Rectal smooth muscle tissue (tissue), 1 donor: Measurements from ENCODE around the gene CYP27A1.
A peak's percentile ranks its signal among the peaks of the same experiment; 100 is the strongest.

ENCODE experiments used
- H3K27ac ChIP-seq: one replicate; pipeline ENCODE4 v1.7.0; 2013; ENCODE audit warnings: low read depth, low read length, inconsistent platforms
- H3K27me3 ChIP-seq: one replicate; pipeline ENCODE4 v1.7.0; 2013; ENCODE audit warnings: low read length; ENCODE audit not compliant: control insufficient read depth, insufficient read depth
- H3K36me3 ChIP-seq: one replicate; pipeline ENCODE4 v1.7.0; 2013; ENCODE audit warnings: low read length; ENCODE audit not compliant: control insufficient read depth, insufficient read depth
- H3K4me1 ChIP-seq: one replicate; pipeline ENCODE4 v1.7.0; 2013; ENCODE audit warnings: low read length; ENCODE audit not compliant: control insufficient read depth, insufficient read depth
- H3K4me3 ChIP-seq: one replicate; pipeline ENCODE4 v1.7.0; 2013; ENCODE audit warnings: low read length
- H3K9ac ChIP-seq: one replicate; pipeline ENCODE4 v1.7.0; 2013; ENCODE audit warnings: low read length

The CYP27A1 gene

GRCh38 chr2:218851286-218851685 lies 69.3 kb downstream of the CYP27A1 start:
- Histone ChIP-seq H3K4me1 (no peaks in the 10 kb centered on the region), H3K36me3 (no peaks in the 10 kb centered on the region), H3K9ac (no peak overlapping the region), H3K4me3 (no peak overlapping the region), H3K27ac (no peak overlapping the region), H3K27me3 (peaks cover 9% of the 10 kb centered on the region)

- H3K27me3 ChIP-seq, result peaks cover 13% of the 10 kb centered on the region
- no peak overlapping the region for H3K4me3 ChIP-seq
- no peaks in the 10 kb centered on the region for H3K4me1 ChIP-seq
- no peak overlapping the region for H3K9ac ChIP-seq
- H3K27ac ChIP-seq, result no peak overlapping the region
- H3K36me3 ChIP-seq, result no peaks in the 10 kb centered on the region
Measured at GRCh38 chr2:218852911-218853667, 71.1 kb downstream of the CYP27A1 start.

GRCh38 chr2:218853766-218854165 lies 71.8 kb downstream of the CYP27A1 start:
- Histone ChIP-seq H3K27ac (no peak overlapping the region), H3K9ac (no peak overlapping the region), H3K4me1 (no peaks in the 10 kb centered on the region), H3K36me3 (no peaks in the 10 kb centered on the region), H3K4me3 (no peak overlapping the region), H3K27me3 (peaks cover 16% of the 10 kb centered on the region)

- H3K36me3 ChIP-seq, result no peaks in the 10 kb centered on the region
- no peaks in the 10 kb centered on the region for H3K4me1 ChIP-seq
- peaks cover 20% of the 10 kb centered on the region for H3K27me3 ChIP-seq
- no peak overlapping the region for H3K27ac ChIP-seq
- no peak overlapping the region for H3K9ac ChIP-seq
- no peak overlapping the region for H3K4me3 ChIP-seq
Measured at GRCh38 chr2:218854860-218855259, 72.9 kb downstream of the CYP27A1 start.

- H3K4me3 ChIP-seq, result no peak overlapping the region
- H3K27ac ChIP-seq, result no peak overlapping the region
- H3K4me1 ChIP-seq, result no peaks in the 10 kb centered on the region
- no peaks in the 10 kb centered on the region for H3K36me3 ChIP-seq
- H3K27me3 ChIP-seq, result peaks cover 23% of the 10 kb centered on the region
- H3K9ac ChIP-seq, result no peak overlapping the region
Measured at GRCh38 chr2:218855305-218856166, 73.6 kb downstream of the CYP27A1 start.

- Histone ChIP-seq H3K9ac (no peak overlapping the region), H3K27me3 (peaks cover 28% of the 10 kb centered on the region), H3K36me3 (no peaks in the 10 kb centered on the region), H3K4me1 (no peaks in the 10 kb centered on the region), H3K27ac (no peak overlapping the region), H3K4me3 (no peak overlapping the region)
Measured at GRCh38 chr2:218856167-218856895, 74.4 kb downstream of the CYP27A1 start.

- Histone ChIP-seq H3K9ac (no peak overlapping the region), H3K27ac (no peak overlapping the region), H3K36me3 (no peaks in the 10 kb centered on the region), H3K27me3 (peaks cover 33% of the 10 kb centered on the region), H3K4me1 (no peaks in the 10 kb centered on the region), H3K4me3 (no peak overlapping the region)
Measured at GRCh38 chr2:218856896-218857243, 74.9 kb downstream of the CYP27A1 start.

GRCh38 chr2:218857371-218858137 lies 75.6 kb downstream of the CYP27A1 start:
- no peak overlapping the region for H3K9ac ChIP-seq
- no peaks in the 10 kb centered on the region for H3K36me3 ChIP-seq
- no peak overlapping the region for H3K27ac ChIP-seq
- H3K27me3 ChIP-seq, result peaks cover 32% of the 10 kb centered on the region
- no peaks in the 10 kb centered on the region for H3K4me1 ChIP-seq
- H3K4me3 ChIP-seq, result no peak overlapping the region

GRCh38 chr2:218858138-218858445 lies 76.1 kb downstream of the CYP27A1 start:
- H3K4me1 ChIP-seq, result no peaks in the 10 kb centered on the region
- H3K27me3 ChIP-seq, result peaks cover 30% of the 10 kb centered on the region
- no peak overlapping the region for H3K4me3 ChIP-seq
- no peak overlapping the region for H3K27ac ChIP-seq
- H3K9ac ChIP-seq, result no peak overlapping the region
- H3K36me3 ChIP-seq, result no peaks in the 10 kb centered on the region

- Histone ChIP-seq H3K4me1 (no peaks in the 10 kb centered on the region), H3K27ac (no peak overlapping the region), H3K27me3 (peaks cover 30% of the 10 kb centered on the region), H3K36me3 (no peaks in the 10 kb centered on the region), H3K4me3 (peak overlapping the region; percentile 33), H3K9ac (no peak overlapping the region)
Measured at GRCh38 chr2:218858671-218859555, 77.0 kb downstream of the CYP27A1 start.

- peak within 1 kb of the TSS; percentile 38 for H3K4me3 ChIP-seq
- no peak within 1 kb of the TSS for H3K9ac ChIP-seq
- H3K27ac ChIP-seq, result no peak within 1 kb of the TSS
- no peaks in the 10 kb centered on the region for H3K36me3 ChIP-seq
- H3K27me3 ChIP-seq, result peaks cover 30% of the 10 kb centered on the region
- no peaks in the 10 kb centered on the region for H3K4me1 ChIP-seq
Measured at GRCh38 chr2:218859556-218859987, 77.6 kb downstream of the CYP27A1 start, which contains the start of gene WNT6. WNT6 (plus strand) TSS chr2:218859805; CDS start chr2:218860038, 233 bp downstream.
